GM12872 (cell line): ENCODE measurements around the gene PARP11.
A peak's percentile ranks its signal among the peaks of the same experiment; 100 is the strongest.

Source experiments
- CTCF ChIP-seq: IDR thresholded peaks from 3 replicates; pipeline ENCODE4 v1.5.1; 2011; ENCODE audit warnings: low read depth, mild to moderate bottlenecking, low read length, moderate library complexity; ENCODE audit not compliant: insufficient read depth

The PARP11 gene

GRCh38 chr12:3795492-3796133 lies 77.6 kb downstream of the PARP11 start:
- TF ChIP-seq CTCF: no peak

GRCh38 chr12:3795066-3795465 lies 78.1 kb downstream of the PARP11 start:
- TF ChIP-seq CTCF: no peak

- no peak for TF ChIP-seq CTCF
Measured at GRCh38 chr12:3792623-3793288, 80.4 kb downstream of the PARP11 start.

- TF ChIP-seq CTCF: no peak
Measured at GRCh38 chr12:3791256-3791874, 81.8 kb downstream of the PARP11 start.

GRCh38 chr12:3790642-3791041 lies 82.6 kb downstream of the PARP11 start:
- no peak for TF ChIP-seq CTCF

- TF ChIP-seq CTCF: no peak
Measured at GRCh38 chr12:3789838-3790237, 83.4 kb downstream of the PARP11 start.

- peak; percentile 69 for TF ChIP-seq CTCF
Measured at GRCh38 chr12:3777206-3777809, 95.9 kb downstream of the PARP11 start.
